Coronary artery (tissue), 2 donors: ENCODE measurements around the gene FOSL2.

Experiments
- DNase-seq: peaks from one replicate; pipeline ENCODE4 v3.0.0-alpha.2; 2017; ENCODE audit warnings: low spot score
- H3K27ac ChIP-seq, 2 donors: fragments of 200-600 bp; sonication (generic); one replicate each; pipeline ENCODE4 v1.5.1; 2016 to 2019
- H3K4me3 ChIP-seq: fragments of 200-600 bp; sonication (generic); 2 replicates; pipeline ENCODE4 v1.5.1; 2016; ENCODE audit warnings: mild to moderate bottlenecking, moderate library complexity
- TF ChIP-seq, protein P1 (sequence below): fragments of 200-600 bp; sonication (generic); IDR thresholded peaks from one replicate; pipeline ENCODE4 v1.5.1; 2019; ENCODE audit warnings: antibody characterized with exemption

FOSL2 gene

DNA sequence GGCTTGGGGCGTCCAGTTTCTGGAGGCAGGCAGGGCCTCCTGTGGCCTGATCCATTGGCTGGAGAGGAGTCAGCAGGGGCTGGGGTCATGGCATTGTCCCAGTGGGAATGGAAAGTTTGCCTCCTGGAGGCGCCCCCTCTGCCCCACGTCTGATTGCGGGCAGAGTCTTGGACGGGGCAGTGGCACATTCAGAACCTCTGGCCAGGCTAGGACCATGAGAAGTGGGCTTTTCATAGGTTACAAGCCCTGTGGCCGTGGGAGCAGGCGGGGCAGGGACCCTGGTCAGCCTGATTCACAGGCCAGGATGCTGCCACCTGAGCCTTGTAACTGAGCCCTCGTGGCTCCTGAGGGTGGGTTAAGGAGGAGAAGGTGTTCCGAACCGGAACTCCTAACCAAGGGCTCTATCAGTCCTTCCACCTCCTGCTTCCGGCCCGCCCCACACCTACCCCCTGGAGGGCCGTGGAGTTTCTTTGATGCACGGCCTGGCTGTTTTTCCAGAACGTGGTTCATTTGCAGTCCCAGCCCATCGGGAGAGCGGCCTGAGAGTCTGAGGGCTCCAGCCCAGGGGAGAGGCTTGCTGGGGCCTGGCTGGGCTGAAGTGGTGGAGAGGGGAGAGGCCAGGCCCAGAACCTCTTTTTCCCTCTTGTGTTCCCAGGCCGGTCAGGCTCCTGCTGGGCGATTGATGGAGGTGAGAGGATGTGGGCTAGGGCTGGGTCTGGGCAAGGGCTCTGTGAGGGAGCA is 59.3 kb downstream of the FOSL2 start:
- TF ChIP-seq, protein P1, sequence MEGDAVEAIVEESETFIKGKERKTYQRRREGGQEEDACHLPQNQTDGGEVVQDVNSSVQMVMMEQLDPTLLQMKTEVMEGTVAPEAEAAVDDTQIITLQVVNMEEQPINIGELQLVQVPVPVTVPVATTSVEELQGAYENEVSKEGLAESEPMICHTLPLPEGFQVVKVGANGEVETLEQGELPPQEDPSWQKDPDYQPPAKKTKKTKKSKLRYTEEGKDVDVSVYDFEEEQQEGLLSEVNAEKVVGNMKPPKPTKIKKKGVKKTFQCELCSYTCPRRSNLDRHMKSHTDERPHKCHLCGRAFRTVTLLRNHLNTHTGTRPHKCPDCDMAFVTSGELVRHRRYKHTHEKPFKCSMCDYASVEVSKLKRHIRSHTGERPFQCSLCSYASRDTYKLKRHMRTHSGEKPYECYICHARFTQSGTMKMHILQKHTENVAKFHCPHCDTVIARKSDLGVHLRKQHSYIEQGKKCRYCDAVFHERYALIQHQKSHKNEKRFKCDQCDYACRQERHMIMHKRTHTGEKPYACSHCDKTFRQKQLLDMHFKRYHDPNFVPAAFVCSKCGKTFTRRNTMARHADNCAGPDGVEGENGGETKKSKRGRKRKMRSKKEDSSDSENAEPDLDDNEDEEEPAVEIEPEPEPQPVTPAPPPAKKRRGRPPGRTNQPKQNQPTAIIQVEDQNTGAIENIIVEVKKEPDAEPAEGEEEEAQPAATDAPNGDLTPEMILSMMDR = no peak
- no peak for DNase-seq
- Histone ChIP-seq H3K27ac (no peak overlapping the region), H3K4me3 (no peak overlapping the region)

DNA sequence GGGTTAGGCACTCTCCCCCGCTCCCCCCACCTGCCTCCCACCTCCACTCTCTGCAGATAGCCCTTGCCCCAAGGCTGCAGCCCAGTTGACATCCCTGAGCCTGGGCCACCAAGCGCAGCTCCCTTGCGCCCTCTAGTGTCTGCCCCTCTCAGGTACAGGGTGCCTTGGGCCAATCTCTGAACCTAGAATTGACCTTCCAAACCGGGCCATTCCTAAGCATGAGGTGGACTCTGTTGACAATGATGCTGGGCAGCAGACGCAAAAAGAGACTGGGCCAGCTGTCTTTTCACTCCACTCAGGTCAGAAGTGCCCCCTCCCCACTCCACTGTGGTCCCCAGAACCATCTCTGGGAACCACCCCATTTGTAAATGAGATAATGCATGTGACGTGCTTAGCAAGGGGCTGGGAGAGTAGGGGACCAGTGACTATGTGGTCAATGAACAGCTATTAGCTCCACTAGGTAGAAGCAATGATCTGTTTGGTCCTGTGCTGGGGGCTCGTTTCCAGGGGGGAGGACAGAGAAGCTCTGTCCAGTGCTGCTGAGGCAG is 60.0 kb downstream of the FOSL2 start:
- H3K27ac ChIP-seq = no peak overlapping the region
- TF ChIP-seq, protein P1 = peak; percentile 80
- no peak overlapping the region for H3K4me3 ChIP-seq
- no peak for DNase-seq

DNA sequence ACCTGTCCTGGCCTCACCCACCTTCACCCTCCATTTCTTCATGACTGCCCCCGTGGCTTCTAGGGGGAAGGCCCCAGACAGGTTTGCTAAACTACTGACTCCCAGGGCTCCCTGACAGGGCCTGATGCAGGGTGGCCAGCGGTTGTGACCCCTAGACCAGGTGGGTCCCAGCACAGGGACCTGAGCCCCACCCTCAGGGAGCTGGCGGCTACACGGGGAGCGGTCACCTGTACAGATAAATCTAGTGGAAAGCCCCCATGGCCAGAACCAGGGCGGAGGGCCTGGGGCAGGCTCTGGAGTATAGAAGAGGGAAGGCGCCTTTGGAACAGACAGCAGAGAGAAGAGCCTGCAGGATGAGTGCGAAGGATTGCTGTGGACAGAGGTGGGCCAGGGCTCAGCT is 60.7 kb downstream of the FOSL2 start:
- Histone ChIP-seq H3K27ac (no peak overlapping the region), H3K4me3 (no peak overlapping the region)
- no peak for DNase-seq
- TF ChIP-seq, protein P1 = no peak

DNA sequence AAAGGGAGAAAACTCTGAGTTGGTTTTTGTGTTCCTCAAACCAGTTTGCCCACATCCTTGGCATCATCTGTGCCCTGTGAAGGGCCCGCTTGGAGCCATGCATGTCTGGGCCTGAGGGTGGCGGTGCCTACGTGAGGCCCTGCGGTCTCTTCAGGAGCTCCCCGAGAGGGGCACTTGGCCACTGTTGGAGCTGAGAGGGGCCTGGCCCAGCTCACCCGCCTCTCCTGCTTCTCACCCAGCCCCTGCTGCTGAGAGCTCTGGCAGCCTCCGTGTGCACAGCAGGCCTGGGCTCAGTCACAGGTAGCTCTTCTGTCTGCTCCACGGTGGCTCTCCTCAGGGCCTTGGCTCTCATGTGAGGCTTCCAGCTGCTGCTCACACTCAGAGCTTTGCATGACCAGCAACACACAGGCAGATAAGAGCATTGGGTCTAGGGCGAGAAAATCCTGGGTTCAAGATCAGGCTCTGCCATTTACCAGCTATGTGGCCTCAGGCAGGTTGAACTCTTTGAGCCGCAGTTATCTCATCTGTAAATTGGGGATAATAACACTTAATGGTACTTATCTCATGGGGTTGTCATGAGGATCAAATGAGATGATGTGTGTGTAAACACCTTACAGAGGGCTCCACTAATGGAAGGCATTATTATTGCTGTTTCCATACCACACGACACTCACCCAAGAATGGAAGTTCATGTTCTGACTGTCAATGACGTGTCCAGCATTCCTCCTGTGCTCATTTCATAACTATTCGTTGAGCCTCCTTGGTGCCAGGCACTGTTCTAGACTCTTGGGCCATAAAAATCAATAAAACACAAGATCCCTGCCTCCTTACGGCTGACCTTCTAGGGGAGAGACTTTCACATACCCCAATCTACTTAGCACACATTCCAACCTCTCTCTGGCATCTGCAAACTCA is 61.6 kb downstream of the FOSL2 start:
- no peak overlapping the region for H3K27ac ChIP-seq
- no peak overlapping the region for H3K4me3 ChIP-seq
- no peak for DNase-seq
- TF ChIP-seq, protein P1 = no peak

DNA sequence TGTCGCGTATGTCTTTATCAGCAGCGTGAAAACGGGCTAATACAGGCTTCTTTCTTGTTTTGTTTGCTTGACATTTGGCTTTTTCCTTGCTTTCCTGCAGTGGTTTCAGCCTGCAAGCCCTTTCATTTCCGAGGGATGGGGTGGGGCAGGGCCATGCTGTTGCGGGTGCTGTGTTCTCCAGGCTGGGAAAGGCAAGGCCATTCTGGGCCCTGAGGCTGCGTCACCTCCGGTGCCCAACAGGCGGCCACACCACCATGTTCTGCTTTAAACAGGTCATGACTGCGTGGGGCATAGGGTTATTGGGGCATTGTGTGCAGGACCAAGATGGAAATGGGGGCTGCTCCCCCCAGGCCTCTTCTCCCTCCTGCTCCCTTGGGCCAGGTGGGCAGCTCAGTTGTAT is 64.6 kb downstream of the FOSL2 start:
- DNase-seq = no peak
- Histone ChIP-seq H3K4me3 (no peak overlapping the region), H3K27ac (no peak overlapping the region)
- TF ChIP-seq, protein P1 = no peak

DNA sequence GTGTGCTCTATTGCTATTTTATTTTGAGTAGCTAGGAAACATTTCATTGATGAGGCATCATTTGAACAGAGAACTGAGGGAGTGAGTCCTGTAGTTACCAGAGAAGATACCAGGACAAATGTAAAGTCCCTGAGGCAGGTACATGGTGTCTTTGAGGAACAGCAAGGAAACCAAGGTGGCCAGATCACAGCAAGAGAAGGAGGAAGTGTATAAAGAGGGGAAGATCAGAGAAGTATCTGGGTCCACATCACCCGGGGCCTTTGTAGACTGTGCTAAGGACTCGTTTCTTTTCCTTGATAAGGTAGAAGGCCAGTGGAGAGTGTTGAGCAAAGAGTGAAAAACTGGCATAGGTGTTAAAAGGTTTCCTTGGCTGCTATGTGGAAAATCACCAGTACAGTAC is 68.4 kb downstream of the FOSL2 start:
- Histone ChIP-seq H3K4me3 (no peak overlapping the region), H3K27ac (no peak overlapping the region)
- TF ChIP-seq, protein P1 = no peak
- no peak for DNase-seq
